Smooth muscle cell of the brain vasculature (primary cell): Measurements from ENCODE around the gene GRIN2A.

Experiments used
- DNase-seq: peaks from one replicate; pipeline ENCODE4 v3.0.0-alpha.2; 2012; ENCODE audit warnings: low read depth, low spot score

The GRIN2A gene

DNA sequence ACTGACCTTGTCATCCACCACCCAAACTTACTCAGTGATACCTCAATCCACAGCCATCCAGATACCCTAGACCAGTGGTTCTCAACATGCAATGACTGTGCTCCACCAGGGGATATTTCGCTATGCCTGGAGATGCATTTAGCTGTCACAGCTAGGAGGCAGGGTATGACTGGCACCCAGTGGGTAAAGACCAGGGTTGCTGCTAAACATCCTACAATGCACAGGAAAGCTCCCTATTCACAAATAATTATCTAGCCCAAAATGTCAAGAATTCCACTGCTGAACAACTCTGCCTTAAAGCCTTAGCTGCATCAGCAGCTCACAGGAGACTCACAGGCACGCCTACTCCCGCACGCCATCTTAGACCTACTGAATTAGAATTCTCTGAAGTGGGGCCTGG, 212.6 kb downstream of the GRIN2A start:
- no peak for DNase-seq

DNA sequence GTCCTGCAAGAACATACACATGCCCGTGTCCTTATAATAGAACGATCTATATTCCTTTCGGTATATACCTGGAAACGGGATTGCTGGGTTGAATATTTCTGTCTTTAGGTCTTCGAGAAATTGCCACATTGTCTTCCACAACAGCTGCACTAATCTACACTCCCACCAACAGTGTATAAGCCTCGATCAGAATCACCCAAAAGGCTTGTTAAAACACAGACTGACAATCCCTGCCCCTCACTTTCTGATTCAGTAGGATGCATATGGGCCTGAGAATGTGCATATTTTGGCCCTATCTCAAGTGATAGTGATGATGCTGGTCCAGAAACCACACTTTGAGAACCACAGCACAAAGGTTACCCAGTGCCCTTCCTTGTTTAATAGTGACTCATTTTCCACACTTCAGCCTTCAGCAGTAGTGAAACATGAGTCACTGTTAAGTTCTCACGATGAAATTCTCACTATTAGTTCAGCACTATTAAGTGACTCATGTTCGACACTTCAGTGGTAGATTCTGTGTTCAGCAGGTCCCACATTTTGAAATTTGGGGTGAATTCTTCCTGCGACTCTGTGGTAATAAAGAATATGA, 215.6 kb downstream of the GRIN2A start:
- no peak for DNase-seq

DNA sequence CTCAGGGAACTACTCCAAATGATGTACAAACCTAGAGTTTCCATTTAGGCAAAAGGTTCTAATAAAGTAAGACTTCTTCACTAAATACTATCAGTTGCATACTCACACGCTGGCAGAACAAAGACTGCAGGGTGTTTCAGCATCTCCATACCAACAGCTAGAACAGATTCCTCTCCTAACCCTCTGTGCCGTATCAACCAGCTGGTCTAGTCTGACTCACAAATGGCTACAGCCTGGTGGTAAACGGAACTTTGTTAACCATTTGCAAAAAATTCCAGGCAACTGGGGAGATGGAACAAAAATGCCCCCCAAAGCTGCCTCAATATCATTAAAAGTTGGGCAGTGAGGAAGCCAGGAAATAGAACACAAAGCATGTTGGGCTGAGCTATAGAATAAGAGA, 217.1 kb downstream of the GRIN2A start:
- no peak for DNase-seq

DNA sequence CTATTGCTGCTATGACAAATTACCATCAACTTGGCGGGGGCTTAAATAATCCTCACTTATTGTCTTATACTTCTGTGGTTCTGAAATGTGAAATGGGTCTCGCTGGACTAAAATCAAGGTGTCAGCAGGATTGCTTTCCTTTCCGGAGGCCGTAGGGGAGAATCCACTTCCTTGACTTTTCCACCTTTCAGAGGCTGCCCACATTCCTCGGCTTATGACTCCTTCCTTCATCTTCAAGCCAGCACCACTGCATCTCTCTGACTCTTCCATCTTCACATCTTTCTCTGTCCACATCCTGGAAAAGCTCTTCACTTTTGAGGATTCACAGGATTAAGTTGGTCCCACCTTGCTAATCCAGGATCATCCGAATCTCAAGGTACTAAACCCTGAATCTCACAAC, 217.8 kb downstream of the GRIN2A start:
- no peak for DNase-seq

DNA sequence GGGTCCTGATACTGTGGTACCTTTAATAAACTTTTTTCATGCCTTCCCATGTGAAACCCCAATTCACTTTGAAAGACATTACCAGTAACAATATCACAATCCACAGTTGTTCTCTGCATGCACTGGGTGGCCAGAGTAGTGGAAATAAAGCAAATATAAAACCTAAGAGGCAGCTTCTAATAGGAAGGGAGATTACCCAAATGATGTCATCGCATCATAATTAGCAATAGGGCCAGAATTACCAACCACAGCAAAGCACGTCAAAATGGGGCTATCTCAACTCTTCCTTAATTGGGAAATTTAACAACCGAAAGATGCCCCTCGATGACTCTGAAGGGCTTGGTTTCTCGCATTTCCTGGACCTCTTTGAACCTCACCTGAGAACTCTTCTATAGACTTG, 224.8 kb downstream of the GRIN2A start:
- no peak for DNase-seq

DNA sequence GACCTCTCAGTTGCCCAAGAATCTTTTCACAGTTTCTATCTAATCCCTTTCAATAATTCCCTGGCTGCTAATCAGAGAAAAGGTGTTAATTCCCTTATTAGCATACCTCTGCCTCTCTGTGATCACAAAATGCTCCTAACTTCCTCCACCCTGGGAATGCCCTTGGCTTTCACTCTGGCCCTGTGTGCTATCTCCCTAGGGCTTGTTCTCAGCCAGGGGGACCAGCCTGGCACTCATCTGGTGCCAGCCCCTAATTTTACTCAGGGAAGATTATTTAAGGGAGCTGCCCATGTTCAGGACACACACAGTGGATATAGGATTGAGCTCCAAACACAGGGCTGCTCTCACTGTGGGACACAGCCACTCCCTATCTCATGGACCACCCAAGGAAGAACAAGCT, 225.2 kb downstream of the GRIN2A start:
- no peak for DNase-seq

DNA sequence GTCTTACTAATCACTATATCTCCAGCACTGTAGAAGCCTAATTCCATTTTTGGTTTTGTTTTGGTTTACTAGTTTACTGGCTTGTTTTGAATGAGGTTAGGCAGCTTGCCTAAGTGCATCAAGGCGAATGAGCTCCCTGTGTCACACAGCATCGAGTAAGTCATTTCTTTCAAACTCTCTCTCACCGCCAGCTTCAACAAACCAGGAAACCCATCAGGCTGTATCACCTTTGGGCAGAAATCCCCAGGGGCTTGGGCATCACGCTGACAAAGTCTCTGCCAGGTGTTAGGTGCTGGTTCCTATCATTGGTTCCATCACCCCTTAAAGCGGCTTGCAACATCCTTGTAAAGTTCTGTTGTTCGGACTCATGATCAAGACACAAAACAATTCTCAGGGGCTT, 226.6 kb downstream of the GRIN2A start:
- DNase-seq, result no peak

DNA sequence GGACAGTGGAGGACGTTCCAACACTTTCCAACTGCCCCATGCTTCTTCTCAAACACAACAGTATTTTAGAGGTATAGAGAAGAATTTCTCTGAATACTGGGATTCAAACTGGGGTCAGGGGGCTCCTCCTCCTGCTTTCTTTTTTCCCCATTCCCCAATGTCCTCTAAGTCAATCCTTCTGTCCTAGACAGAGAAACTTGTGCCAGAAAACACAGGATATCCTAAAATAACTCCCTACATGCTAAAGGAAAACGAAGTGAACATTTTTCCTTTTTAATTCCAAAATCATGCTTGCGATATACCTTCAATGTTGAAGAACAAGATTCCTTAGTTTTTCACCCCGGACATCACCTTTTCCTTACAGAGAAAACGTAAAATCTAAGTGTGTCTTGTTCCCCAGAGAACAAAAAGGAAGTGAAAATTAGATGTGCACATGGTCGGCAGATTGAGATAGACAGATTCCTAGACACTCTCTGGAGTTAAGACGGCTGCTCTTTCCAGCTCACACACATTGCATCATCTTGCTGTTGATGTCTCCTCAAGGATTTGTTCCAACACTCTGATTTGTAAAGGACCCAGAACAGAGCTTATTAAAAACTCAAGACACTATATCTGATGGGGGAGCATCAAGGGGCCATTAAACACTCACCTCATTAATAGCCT, 228.2 kb downstream of the GRIN2A start:
- no peak for DNase-seq

DNA sequence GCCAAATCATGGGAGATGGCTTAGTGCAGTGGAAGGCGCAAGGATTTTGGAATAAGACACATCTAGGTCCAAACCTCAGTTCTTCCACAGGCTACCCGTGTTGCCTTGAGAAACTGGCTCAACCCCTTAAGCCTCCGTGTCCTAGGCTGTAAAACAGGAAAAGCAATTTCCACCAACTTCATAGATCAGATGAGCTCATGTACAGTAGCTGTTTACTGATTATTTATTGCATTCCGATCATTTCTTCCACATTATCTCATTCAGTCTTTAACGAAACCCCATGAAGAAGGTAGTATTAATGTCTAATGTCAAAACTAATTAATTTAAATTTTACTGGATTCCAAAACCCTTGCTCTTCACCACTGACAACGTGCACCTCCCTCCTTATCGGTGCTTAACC, 231.6 kb downstream of the GRIN2A start:
- no peak for DNase-seq

DNA sequence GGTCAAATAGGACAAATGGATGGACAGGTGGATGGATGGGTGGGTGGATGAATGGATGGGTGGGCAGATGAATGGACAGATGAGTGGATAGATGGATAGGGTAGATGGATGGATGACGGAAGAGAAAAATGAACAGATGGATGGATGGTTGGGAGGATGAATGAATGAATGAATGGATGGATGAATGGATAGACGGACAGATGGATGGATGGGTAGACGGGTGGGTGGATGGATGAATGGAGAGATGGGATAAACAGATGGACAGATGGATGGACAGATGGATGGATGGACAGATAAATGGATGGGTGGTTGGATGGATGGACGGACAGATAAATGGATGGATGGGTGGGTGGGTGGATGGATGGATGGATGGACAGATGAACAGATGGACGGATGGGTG, 232.8 kb downstream of the GRIN2A start:
- DNase-seq, result no peak

DNA sequence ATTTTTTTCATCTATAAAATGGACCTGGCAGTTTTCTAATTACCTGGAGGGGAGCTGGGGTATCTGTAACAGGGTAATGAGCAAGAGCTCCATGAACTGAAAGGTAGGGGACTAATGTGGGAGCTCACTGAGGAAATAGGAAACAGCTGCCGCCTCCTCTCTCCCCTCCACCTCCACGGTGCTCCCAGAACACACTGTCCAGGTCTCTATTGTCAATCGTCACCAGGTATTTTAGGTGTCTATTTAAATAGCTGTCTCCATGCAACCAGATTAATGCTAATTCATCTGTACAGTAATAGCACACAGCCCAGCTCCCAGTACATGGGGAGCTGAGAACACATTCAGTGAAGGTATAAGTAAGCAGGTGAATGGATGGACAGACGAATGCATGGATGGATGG, 233.3 kb downstream of the GRIN2A start:
- no peak for DNase-seq

DNA sequence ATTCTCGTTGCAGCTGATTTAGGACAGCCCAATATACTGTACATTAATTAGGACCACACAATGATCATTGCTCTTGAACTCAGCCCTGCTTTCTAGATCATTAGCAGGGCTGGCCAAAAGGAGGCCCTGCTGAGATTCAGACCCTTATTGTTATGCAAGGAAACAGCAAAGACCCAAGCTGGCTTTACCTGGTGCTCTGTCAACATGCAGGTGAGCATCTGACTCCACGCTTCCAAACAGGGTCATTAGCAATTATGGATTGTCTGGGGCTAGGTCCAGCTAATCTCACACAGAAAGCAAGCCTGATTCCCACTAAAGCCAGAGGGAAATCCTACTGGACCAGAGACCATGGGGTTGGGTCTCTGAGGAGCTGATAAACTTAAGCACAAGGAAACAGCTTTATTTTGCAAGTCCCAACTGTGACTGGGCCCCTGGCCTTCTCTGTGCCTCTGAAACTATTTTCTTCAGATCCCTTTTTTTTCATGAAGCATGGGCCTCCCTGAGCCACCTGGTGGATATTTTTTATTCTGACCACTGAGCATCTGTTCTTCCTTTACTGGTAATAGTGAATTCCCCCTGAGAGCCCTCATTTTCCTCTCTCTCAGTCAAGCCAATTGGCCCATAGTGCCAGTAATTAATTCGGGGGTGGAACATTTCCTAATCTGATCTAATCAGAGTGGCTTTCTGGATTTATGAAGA, 236.1 kb downstream of the GRIN2A start:
- DNase-seq, result no peak

DNA sequence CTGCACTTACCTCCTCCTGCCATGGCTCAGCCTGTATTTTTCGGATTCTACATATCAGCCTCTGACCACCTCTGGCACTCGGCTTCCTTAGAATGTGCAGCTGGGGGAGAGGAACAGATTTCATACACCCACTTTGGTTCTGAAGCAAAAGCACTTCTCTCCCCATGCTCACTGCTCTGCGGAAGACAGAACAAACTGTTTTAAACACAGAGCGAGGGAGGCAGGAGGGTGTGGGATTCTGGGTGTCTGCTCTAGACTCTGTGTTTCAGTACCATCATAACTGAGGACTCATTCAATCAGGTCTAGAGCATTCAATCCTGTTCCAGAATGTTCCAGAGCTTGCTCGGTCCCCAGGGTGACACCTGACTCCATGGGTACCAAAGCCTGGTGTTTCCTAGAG, 239.1 kb downstream of the GRIN2A start:
- DNase-seq, result no peak

DNA sequence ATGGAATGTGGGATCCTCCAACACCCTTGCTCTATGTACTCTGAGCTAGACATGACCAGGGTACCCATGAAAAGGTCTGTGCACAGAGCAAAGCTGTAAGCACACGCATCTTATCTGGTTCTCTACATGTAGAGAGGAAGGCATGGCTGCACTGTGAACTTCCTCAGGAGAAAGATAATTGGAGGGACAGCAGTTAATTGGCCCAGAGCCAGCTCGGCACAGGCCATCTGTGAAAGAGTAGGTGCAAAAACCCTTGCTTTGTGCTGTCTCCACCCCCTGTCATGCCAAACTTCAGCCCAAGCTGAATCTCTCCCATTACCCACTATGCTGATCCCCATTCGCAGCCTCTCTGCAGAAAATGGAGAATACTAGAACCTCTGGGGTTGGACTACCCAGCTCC, 241.0 kb downstream of the GRIN2A start:
- no peak for DNase-seq

DNA sequence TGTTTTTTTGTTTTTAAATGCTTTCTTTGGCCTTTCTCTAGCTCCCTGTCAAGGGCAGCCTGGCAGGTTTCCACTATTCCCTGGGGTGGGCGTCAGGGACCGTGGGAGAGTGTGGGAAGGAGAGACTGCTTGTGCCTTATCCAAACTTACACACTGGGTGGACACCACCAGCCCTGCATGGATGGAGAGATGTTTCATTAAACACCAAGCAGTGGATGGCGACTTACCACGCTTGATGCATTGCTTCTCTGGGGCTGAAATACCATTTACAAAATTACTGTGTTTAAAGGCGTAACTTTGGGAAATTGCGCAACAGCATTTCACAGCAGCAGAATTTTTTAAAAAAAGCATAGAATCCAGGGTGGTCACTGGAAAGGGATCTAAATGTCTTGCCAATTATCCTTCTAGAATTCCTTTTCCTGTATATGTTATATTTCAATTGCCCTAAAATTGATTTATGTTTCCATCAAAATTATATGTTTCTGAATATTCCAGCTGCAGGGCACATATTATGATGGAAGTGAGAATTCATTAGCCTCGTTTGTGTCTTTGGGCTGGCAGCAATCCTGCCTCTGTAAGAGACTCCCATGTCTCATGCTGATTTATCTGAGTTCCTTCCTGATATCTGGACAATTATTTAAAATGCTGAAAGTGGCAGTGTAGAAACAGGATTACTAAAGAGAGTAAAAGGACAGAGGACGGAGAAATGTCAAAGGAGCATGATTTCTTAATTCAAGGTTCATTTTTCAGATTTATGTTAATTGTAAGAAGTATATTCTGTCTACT, 247.3 kb downstream of the GRIN2A start:
- DNase-seq, result no peak

DNA sequence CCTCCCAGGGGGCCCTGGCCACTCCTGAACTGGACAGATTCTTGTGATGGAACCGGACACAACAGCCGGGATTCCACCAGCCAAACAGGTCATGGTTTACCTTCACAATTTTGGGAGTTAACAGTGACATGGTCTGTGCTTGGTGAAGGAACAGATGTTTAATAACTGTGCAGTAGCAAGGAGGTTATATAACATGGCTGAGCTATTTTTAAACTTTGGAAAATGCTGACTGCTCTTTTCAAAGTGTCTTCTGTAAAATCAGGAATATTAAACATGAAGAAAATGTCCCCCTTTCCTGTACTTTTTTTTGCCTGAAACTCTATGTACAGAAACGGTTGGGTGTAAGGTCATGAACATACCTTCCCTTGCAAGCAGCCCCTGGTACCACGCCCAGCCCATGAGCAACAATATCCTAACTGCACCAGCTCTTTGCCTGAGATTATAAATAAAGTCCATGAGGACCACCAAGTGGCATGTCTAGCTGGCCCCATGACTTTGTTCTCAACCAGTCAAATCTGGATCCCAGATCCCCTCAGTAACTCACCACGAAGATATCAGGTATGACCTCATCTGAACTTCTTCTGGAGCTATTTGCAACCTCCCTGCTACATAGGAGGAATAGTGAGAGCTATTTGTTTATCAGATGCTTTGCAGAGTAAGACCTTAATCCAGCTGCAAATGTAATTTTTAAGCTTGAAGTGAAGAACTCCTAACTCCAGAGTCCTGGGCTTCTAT, 249.1 kb downstream of the GRIN2A start:
- no peak for DNase-seq

DNA sequence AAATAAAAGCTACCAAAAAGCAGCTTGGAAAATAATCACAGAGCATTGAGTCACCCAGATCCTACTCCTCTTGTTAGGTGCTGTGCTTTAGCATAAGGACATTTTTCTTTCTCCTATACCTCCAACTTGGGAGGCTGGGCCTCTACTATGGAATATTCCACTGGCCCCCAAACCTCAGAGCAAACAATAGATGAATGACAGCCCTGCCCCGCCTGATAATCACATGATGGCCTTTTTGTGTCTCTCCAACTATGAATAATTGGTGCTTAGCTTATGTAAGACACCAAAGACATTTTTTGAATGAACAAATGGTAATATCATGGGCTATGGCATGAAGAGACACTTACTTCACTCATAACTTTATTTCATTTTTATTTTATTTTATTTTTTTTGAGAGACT, 250.2 kb downstream of the GRIN2A start:
- no peak for DNase-seq

DNA sequence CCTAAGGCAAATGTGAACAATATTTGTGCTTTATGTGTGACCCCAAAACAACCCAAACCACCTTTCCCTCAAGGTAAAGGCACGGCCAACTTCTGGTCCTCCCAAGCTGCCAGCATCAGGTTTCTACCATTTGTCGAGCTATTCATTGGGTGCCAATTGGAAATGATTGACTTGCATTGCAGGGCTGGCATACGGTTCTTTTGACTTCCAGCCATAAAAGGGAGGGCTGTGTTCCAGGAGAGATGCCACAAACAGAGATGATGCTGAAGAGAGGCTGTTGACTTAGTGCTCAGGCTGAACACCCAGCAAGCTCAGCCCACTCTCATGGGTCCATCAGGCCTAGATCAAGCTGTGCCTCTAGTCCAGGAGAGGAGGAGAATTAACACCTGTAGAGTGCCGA, 252.4 kb downstream of the GRIN2A start:
- no peak for DNase-seq

DNA sequence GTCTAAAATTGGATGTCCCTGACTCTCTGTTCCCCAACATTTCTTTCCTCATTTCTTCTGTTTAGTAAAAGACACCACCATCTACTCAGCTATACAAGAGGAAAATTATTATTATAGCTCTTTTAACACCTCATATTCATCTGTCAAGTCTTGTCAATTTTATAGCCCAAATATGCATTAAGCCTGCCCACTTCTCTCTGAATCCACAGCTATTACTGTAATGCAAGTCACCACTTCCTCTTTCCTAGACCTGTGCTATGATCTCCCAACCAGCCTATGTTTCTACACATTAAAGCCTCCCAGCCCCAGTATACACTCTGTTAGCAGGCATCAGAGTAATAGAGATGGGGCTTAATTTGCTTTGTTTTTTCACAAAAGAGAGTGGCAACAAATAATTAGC, 252.9 kb downstream of the GRIN2A start:
- no peak for DNase-seq

DNA sequence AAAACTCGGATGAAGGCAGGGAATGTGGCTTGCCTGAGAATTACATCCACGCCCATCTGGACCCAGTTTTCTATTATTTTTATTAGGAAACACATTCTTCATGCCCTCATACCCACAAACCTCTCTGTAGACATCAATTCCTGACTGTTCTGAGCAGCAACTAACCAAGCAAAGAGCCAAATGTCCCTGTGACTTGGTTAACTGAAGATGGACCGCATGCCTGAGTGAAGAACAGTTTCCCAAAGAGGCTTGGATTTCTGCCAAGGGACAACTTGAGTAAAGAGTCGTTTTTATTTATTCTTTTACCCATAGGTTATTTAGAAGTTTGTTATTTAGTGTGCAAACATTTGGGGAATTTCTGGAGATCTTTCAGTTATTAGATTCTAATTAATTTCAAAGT, 259.8 kb downstream of the GRIN2A start:
- DNase-seq, result no peak

DNA sequence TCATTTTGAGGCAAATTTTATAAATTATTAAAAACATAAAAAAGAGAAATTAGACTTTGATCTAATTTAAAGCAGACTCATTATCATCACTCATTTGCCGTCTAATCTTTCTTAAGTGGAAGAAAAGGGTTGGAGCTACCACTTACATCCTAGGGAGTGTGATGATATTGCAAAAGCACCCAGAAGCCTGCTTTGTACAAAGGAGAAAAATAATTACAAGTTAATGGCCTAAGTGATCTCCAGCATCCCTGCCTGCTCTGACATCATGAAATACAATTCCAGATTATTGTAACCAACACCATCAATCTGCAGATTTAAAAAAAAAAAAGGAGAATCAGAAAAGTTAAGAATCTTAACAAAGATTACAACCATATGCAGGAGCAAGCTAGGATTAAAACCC, 260.2 kb downstream of the GRIN2A start:
- no peak for DNase-seq

DNA sequence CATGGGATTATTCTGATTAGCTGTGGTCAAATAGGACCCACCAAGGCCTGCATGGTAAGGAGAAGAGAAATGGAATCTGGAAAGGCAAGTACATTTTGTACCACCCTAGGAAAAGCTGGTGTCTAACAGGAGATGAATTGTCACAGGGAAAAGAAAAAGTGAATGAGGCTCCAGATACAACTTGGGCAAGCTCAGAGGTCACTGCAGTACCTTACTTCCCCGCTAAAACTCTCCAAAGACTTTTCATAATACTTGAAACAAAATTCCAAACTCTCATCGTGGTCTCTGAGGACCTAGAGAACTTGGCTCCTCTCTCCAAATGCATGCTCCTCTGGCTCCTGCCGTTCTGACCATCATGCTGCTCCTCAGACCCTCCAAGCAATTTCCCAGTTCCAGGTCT, 262.8 kb downstream of the GRIN2A start:
- no peak for DNase-seq
